Loucy (cell line): ENCODE results near the gene RBM15.

ENCODE experiments used
- EZH2phosphoT487 ChIP-seq: fragments of 200-600 bp; IDR thresholded peaks from 2 replicates; pipeline ENCODE4 v1.6.1; 2018; ENCODE audit warnings: antibody characterized with exemption, mild to moderate bottlenecking, moderate library complexity, borderline replicate concordance
- TF ChIP-seq, protein P1 (sequence below): fragments of 200-600 bp; sonication (generic); conservative IDR thresholded peaks from 2 replicates; pipeline ENCODE4 v1.5.1; 2014; ENCODE audit warnings: mild to moderate bottlenecking, antibody characterized with exemption, low read length

DNA sequence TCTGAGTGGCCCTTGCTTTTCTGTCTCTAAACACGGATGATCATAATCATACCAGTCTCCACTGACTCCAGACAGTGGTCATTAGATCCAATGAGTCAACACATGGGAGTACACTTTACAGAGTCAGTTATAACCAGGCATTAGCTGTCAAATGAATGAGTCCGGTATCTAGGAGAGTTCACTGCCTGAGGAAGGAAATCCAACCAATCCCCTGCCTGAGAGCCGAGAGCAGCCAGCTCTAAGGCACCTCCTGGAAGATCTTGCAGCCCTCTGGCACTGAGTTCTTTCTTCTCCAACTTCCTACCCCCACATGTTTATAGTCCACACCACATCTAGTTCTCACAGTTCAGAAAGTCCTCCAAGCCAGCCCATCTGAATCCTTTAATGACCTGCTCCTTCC is 29.4 kb upstream of the RBM15 start:
- TF ChIP-seq, protein P1, sequence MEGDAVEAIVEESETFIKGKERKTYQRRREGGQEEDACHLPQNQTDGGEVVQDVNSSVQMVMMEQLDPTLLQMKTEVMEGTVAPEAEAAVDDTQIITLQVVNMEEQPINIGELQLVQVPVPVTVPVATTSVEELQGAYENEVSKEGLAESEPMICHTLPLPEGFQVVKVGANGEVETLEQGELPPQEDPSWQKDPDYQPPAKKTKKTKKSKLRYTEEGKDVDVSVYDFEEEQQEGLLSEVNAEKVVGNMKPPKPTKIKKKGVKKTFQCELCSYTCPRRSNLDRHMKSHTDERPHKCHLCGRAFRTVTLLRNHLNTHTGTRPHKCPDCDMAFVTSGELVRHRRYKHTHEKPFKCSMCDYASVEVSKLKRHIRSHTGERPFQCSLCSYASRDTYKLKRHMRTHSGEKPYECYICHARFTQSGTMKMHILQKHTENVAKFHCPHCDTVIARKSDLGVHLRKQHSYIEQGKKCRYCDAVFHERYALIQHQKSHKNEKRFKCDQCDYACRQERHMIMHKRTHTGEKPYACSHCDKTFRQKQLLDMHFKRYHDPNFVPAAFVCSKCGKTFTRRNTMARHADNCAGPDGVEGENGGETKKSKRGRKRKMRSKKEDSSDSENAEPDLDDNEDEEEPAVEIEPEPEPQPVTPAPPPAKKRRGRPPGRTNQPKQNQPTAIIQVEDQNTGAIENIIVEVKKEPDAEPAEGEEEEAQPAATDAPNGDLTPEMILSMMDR, result no peak
- no peak for TF ChIP-seq EZH2phosphoT487
